Measurements from ENCODE around the gene XPO4.

DNA sequence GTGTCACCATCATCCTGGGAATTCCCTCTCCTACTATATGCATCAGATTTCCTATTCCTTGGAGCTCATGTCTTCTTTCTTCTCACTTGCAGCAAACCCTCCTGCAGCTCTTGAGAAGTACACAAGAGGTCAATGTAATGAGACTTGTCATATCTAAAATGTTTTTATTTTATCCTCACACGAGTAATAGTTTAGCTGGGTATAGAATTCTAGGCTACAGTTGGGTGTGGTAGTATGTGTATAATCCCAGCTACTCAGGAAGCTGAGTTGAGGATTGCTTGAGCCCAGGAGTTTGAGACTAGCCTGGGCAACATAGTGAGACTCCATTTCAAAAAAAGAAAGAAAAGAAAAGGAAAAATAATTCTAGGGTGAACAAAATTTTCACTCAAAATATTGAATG lies 153.2 kb downstream of the XPO4 start:
- TF ChIP-seq, protein P1, sequence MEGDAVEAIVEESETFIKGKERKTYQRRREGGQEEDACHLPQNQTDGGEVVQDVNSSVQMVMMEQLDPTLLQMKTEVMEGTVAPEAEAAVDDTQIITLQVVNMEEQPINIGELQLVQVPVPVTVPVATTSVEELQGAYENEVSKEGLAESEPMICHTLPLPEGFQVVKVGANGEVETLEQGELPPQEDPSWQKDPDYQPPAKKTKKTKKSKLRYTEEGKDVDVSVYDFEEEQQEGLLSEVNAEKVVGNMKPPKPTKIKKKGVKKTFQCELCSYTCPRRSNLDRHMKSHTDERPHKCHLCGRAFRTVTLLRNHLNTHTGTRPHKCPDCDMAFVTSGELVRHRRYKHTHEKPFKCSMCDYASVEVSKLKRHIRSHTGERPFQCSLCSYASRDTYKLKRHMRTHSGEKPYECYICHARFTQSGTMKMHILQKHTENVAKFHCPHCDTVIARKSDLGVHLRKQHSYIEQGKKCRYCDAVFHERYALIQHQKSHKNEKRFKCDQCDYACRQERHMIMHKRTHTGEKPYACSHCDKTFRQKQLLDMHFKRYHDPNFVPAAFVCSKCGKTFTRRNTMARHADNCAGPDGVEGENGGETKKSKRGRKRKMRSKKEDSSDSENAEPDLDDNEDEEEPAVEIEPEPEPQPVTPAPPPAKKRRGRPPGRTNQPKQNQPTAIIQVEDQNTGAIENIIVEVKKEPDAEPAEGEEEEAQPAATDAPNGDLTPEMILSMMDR (IDR thresholded peaks at IDR 0.05; ENCODE audit: extremely low read depth in 1 of 2, insufficient read depth in 1 of 2, low read depth in 1 of 2, low read length in 2 of 2) = no peak
- TF ChIP-seq GATA2 (IDR thresholded peaks at IDR 0.05; ENCODE audit: insufficient read depth, insufficient read length, low read depth, low read length) = no peak
- no peak for TF ChIP-seq POLR2AphosphoS5 (IDR thresholded peaks at IDR 0.05; ENCODE audit: insufficient read depth, low read depth, low read length)
- TF ChIP-seq MYC (IDR thresholded peaks at IDR 0.05; ENCODE audit: low read depth, low read length) = no peak
- no peak for TF ChIP-seq POLR2A (IDR thresholded peaks at IDR 0.05; ENCODE audit: low read depth, low read length)
- no peak for TF ChIP-seq EZH2 (IDR thresholded peaks at IDR 0.05; ENCODE audit: borderline replicate concordance, low read depth, low read length, severe bottlenecking)
- TF ChIP-seq JUN (IDR thresholded peaks at IDR 0.05; ENCODE audit: borderline replicate concordance, insufficient read depth, insufficient read length, low read depth) = no peak

All from endothelial cell of umbilical vein (primary cell).